Stimulated activated CD8-positive, alpha-beta memory T cell treated with anti-CD3 and anti-CD28 coated beads, Interleukin-15, amount 100 ng/mL, for 48 hours (primary cell): Measurements from ENCODE around the gene HBZ.
A peak's percentile ranks its signal among the peaks of the same experiment; 100 is the strongest.
"Not testable (repeated sequence)": the region's sequence is repeated elsewhere in the genome, so short reads cannot be mapped to it uniquely, and the experiment has no call there.

Source experiments
- DNase-seq, 2 donors: peaks; one replicate each; pipeline ENCODE4 v3.0.0-alpha.2; 2020; ENCODE audit warnings: low read depth in 2 of 2

Gene HBZ

DNA sequence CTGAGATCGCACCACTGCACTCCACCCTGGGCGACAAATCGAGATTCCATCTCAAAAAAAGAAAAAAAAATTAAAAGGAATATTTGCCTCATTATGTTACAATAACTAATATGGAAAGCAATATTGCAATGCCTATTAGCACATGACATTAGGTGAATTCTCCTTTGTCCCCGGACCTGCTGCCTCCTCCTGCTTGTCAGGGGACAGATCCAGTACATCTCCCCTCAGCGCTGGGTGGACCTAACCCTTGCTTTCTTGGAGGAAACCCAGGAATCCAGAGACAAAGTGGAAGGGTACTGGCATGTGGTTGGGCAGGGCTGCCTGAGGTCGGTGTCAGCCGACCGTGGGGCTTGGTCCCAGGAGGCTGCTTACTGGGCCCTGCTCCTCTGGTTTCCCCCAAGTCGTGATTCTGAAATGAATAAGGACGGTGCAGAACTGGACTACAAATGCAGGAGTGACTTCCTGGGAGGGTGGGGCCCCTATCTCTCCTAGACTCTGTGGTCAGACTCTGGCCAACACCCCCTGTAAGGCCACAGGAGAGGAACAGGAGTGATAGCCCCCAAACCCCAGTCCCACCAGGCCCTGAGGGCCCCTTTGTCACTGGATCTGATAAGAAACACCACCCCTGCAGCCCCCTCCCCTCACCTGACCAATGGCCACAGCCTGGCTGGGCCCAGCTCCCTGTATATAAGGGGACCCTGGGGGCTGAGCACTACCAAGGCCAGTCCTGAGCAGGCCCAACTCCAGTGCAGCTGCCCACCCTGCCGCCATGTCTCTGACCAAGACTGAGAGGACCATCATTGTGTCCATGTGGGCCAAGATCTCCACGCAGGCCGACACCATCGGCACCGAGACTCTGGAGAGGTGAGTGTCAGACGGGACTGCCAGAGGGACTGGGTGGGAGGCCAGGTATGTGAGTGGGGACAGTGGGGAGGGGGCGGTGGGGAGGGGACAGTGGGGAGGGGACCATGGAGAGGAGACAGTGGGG, at the start of gene HBZ:
Gene HBZ (plus strand): TSS at position 504 of the 988 bp plus-strand sequence. CDS start 266 bp downstream, at position 770.
- no peak for DNase-seq

DNA sequence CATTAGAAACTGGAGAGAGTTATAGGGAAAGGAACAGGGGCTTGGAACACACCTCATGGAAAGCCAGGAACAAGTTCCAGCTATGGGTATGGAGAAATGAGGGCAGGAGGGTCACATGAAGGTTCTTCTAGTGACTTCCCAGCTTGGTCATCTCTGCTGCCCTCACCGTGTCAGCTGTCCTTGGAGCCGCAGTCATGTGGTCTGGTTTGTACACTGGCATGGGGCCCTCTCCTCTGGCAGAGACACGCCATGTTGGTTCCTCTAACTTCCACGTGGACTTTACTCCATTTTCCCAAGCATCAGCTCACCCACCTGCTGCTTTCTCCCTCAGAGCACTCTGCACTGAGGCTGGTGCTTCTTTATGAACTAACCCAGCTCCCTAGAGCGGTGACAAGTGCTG, 48.1 kb upstream of the HBZ start:
- DNase-seq: no peak

DNA sequence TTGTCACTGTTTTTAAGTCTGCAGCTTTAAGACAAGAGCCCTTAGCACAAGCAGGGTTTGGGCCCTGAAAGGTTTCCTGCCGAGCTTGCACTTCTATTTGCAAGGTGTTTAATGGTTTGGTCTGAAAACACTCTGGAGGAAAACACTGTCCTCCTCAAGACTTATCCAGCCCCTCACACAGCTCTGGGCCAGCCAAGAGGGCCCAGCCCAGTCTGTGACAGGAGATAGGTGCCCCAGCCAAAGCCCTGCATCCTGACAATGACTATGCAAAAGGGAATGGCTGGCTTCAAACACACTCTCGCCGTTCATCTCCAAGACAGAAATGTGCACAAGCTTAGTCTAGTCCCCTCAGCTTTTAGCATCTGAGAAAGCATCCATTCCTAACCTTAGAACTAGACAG, 47.5 kb upstream of the HBZ start:
- no peak for DNase-seq

DNA sequence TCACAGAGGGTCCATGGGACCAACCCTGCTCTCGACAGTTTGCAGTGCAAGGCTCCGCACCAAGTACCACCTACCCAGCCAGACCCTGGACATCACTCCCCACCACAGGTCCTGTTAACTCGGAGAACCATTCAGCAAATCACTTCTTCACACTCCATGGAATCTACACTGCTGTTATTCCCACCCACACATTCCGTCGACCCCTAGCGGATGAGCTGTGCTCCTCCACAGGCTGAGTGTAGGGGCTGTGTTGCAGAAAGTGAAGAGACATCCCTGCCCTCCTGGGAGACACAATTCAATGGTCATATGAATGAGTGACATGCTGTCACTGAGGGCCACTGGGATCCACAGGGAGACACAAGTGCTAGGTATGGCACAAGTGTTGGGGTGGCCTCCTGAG, 46.9 kb upstream of the HBZ start:
- DNase-seq: no peak

DNA sequence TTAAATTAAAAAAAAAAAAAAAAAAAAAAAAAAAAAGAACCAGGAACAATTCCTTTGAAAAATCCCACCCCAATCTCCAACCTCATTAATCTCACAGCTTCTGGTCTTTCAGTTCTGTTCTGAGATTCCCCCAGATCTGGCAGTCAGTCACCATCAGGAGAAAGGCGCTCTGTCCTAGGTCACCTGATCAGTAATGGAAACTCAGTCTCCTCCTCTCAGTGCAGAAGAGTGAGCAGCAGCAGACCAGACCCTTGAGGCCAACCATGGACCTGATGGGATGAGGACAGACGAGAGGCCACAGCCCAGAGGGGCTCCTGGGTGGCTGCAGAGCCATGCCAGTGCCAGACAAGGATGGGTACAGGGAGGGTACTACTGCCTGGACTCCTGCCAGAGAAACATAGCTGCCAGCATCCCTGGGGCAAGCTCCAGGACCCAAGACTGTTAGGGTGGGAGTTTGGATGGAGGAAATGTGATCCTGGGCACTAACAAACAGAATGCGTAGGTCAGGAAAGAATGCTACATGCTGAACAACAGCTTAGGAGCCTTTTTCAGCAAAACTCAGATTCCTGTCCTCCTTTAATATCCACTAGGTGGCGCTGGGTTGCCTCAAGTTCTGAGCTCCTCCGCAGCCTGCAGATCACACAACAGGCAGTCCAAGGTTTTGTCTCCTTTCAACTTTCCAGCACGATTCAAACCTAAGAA, 45.7 kb upstream of the HBZ start:
- DNase-seq: peak in 1 of 2 donors; percentile 18

DNA sequence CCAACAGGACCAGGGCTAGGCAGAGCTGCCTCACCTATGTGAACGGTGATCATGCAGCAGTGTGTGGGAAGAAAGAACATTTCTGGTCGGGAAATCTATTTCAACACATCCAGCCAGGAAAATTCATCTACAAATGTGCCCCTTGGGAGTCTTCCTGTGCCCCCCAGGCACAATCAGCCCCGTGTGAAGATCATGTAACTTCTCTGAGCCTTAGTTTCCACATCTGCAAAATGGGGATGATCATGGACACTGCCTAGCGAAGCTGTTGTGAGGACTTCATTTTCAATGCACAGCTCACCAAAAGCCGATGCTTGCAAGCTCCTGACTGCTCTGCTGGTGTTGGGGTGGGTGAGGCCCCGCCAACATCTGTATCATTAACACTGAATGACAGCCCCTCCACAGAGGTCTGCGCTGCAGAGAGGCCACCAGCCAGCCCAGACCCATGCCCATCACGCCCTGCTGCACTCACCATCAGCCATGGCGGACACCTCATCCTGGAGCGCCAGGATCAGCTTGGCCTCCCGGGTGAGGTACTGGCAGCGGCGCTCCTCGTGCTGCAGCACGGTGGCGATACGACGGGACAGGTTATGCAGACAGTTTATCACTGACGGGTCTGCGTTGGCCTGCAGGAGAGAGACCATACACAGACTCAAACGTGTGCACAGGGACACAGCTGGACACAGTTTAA, 40.1 kb upstream of the HBZ start:
- DNase-seq: no peak

DNA sequence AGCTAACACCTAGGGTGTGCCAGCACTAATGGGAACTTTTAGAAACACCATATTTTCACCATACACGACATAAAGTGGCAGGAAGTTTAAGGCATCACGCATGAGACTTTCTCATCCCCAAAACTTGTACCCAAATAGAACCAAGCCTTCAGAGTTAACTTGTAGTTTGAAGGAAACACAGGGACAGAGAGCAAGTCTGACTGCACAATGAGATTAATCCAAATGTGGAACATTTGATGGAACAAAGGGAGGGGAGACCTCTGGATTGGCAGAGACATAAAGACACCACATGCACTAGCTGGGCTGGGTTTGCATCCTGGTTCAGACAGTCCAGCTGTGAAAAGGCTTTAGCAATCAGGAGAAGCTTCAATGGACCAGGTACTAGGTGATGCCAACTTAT, 38.1 kb upstream of the HBZ start:
- DNase-seq: no peak

DNA sequence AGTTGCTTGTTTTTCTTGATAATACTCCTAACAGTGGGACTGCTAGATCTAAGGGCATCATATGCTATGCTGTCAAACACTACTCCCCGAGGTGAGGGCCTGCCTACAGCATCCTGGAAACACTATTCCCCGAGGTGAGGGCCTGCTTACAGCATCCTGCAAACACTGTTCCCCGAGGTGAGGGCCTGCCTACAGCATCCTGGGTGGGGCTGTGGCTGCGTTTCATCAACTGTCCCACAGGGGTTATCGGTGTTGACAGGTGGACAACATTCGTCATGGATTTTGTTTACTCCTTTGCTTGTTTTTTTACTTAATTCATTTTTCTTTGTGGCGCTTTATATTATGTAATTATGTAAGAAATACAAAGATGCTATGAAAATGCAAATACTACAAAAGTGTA, 36.4 kb upstream of the HBZ start:
- no peak for DNase-seq

DNA sequence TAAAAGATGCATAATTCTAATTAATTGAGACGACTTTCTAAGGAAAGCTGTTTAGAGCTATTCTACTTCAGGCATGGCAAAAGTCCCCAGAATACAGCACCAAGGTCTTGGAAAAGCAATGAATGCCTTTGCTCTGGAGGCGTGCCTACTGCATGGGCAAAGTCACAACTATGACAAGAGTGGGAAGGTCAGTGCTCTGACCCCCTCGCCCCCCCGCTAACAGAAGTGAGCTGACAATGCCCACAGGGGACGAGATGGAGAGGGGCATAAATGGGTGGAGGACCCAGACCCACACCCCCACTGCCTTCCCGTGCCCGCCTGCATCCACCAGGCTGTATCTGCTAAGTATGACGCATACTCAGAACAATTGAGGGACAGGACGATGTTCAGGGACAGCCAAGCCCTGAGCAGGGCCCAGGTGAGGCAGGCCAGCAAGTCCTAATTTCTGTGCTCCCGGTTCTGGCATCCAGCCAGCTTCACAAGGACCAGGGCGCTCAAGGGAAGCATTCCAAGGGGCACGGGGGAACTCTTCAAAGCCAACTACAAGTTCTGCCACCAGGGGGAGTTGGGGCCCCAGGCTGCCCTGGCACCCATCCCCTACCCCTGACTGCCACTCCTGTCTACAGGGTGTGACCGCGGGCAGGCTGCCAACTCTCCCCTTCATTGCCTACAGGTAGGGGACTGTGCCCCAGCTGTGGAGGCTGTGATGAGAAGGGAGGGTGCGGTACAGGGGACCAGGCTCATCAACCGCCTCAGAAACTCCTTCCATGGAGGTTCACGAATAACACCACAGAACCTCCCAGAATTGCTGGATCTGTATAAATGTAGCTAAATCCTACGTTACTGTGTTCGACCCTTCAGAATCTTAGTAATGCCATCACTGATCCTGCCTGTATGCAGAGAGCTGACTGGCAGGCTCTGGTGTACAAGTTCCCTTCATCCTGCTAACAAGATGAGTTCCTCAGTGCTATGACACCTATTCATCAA, 34.8 kb upstream of the HBZ start:
- peak; percentile 30 to 32 for DNase-seq

DNA sequence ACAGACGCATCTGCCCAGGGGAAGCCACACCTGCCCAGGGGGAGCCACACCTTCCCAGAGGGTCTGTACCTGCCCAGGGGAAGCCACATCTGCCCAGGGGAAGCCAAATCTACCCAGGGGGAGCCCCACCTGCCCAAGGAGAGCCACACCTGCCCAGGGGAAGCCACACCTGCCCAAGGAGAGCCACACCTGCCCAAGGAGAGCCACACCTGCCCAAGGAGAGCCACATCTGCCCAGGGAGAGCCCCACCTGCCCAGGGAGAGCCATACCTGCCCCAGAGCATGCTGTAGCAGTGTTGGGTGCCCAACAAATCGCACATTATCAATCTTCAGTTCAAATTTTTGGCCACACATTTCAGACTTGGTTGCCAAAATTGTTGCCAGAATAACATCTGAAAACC, 33.6 kb upstream of the HBZ start:
- no peak for DNase-seq

DNA sequence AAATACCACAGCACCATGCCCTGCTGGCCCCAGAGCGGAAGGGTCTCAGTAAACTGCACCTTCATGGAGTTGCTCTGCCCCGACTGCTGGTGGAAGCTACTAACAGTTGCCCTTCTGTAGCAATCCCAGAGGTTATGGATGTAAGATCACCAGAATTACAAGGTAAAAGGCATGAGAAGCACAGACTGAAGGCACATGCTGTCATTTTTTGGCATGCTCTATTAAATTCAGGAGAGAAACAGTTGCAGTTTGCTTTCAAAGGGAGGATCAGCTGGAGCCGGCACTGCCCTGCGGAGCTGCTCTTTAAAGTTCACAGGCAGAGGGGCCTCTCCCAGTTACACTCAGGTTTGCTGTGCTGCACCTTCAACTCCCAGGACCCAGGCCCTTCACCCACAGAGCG, 33.1 kb upstream of the HBZ start:
- DNase-seq: no peak

DNA sequence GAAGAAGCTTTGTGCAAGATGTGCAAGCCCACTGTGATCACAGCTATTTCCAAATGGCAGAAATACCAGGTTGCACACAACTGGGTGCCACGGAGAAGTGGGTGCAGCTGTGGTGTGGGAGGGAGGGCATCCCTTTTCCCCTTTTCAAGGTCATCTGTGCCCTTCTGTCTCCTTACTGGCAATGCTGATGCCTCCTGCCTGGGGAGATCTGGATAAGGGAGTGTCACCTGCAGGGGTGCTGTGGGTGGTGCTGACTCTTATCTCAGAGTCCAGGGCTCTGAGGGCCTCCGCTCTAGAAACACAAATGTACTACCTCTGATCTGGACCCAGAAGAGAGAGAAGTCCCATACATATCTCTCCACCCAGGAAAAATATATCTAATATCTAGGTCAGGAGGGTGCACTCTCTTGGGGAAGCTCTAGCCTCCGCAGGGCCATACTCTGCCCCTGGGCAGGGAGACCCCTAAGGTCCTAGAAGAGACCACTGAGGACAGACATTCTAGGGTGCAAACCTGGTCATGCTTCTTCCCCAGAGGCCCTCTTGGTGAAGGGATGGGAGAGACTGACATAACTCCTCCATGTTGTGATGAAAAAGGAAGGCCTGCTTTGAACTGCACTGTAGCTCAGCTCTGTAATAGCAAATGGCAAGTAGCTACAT, 32.5 kb upstream of the HBZ start:
- no peak for DNase-seq

DNA sequence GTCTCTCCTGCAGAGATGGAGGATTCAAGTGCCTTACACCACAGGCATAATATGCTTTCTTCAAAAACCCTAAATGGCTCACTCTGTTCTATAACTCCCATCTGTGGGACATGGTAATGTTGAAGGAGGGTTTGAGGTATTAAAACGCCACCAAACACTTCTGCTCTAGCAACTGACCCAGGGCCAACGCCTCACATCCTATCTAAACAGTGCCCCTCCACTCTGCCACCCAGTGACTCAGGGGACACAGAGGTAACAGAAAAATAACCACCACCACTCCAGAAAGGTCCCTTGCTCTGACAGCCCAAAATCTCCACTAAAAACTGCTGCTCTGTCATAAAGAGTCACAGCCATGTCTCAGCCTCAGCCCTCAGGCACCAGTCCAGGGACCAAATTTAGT, 31.7 kb upstream of the HBZ start:
- DNase-seq: no peak

DNA sequence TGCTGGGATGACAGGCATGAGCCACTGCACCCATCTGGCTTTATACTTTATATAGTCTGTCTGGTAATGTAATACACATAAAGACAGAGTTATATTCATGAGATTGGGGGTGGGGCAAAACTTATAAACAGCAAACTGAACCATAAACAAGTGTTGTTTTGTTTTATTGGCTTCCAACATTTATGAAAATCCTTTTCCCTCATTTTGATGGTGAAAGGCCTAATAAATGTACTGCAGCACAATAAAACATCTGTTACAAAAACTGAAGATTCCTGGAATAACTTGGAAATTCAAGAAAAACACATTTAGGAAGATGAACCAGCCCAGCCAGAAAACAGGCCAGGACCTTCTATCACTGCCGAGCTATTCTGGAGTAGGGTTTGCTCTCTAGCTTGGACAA, 30.1 kb upstream of the HBZ start:
- no peak for DNase-seq

DNA sequence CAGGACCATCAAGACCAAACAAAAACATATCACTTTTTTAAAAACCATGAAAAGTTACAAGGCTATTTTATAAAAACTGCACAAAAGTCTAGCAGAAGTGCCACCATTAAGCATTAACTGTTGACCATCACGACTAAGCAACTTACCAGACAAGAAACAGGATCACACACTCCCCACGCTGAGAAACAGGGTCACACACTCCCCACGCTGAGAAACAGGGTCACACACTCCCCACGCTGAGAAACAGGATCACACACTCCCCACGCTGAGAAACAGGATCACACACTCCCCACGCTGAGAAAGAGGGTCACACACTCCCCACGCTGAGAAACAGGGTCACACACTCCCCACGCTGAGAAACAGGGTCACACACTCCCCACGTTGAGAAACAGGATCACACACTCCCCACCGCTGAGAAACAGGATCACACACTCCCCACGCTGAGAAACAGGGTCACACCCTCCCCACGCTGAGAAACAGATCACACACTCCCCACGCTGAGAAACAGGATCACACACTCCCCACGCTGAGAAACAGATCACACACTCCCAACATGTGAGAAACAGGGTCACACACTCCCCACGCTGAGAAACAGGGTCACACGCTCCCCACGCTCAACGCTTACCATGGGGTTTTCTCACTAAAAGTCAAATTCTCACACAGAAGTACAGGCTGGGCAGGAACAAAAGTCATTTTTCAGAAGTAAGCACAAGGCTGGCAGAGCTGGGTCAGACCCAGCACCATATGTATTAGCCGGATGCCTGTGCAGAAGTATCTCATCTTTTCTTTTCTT, 28.7 kb upstream of the HBZ start:
- DNase-seq: not testable (repeated sequence)

DNA sequence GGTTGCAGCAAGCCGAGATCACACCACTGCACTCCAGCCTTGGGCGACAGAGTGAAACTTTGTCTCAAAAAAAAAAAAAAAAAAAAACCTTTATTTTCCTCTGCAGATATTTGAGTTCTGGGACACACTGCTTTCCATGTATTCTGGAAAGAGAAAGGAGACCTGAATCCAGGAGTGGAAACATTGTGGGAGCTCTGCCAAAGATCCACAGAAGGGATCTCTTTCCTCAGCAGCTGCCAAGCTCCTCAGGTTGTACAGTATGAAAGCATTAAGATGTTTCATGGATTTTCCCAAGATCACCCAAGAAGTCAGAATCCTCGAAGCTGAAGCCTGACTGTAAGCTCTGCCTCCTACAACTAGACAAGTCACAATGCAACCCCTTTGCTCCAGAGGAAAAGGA, 27.4 kb upstream of the HBZ start:
- no peak for DNase-seq

DNA sequence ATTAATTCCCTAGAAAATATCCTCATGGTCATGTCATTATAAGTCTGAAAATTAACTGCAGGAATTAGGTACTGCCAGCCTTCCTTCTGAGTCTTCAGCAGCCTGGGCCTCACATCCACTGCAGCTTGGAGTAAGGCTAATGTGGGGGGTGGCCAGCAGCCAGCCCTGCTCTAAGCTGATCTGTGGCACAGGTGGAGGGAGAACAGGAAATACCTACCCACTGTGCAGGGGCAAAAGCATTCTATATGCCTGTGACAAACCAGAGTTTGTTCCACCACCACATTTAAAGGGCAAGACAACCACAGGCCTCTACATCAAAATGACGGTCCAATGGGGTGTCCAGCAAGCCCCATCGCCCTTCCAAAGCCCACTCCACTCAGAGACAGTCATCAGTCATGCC, 23.4 kb upstream of the HBZ start:
- DNase-seq: no peak

DNA sequence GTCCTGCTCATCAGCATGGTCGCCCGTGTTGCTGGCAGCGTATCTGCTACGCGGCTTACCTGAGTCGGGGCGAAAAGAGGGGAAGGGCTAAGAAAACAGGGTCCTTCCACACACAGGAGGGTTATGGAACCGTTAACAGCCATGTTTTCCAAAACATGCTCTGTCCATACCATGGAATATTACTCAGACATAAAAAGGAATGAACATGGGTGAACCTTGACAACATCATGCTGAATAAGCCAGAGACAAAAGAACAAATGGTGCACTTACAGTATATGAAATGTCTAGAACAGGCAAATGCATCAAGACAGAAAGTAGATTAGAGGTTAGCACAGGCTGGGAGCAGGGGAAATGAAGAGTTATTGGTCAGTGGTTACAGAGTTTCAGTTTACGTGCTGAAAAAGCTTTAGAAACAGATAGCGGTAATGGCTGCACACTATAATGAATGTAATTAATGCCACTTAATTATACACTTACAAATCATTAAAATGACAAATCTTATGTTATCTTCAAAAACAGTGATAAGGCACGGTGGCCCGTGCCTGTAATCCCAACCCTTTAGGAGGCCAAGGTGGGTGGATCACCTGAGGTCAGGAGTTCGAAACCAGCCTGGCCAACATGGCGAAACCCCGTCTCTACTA, 21.8 kb upstream of the HBZ start:
- no peak for DNase-seq

DNA sequence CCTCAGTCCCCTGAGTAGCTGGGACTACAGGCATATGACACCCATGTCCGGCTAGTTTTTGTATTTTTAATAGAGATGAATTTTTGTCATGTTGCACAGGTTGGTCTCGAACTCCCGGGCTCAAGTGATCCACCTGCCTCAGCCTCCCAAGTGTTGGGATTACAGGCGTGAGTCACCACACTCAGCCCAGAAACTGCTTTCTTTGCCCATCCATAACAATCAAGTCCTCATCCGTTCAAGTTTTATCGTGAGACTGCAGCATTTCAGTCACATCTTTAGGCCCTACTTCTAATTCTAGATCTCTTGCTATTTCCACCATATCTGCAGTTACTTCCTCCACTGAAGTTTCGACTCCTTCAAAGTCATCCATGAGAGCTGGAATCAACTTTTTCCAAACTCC, 20.3 kb upstream of the HBZ start:
- no peak for DNase-seq
